RWPE2 (cell line): ENCODE data around the gene POLG.

Experiments
- ATAC-seq: fragments of 200-7000 bp; cut with Tn5 transposase; 3 replicates; pipeline ENCODE4 v1.9.1; 2021; ENCODE audit warnings: low read depth
- DNase-seq: peaks from one replicate; pipeline ENCODE4 v3.0.0-alpha.2; 2020; ENCODE audit warnings: low spot score
- H3K27ac ChIP-seq: fragments of 450-650 bp; 2 replicates; pipeline ENCODE4 v1.5.1; 2017; ENCODE audit warnings: mild to moderate bottlenecking; ENCODE audit not compliant: poor library complexity, severe bottlenecking
- H3K27me3 ChIP-seq: fragments of 250-450 bp; sonication (Bioruptor Pico); 2 replicates; pipeline ENCODE4 v1.5.1; 2021; ENCODE audit warnings: mild to moderate bottlenecking, moderate library complexity; ENCODE audit not compliant: insufficient read depth, poor library complexity, severe bottlenecking
- H3K36me3 ChIP-seq: fragments of 250-450 bp; sonication (Bioruptor Pico); 2 replicates; pipeline ENCODE4 v1.5.1; 2020; ENCODE audit warnings: low read depth, mild to moderate bottlenecking, moderate library complexity
- H3K4me1 ChIP-seq: fragments of 250-450 bp; sonication (Bioruptor Pico); 2 replicates; pipeline ENCODE4 v1.5.1; 2021; ENCODE audit warnings: mild to moderate bottlenecking, moderate library complexity; ENCODE audit not compliant: insufficient read depth, poor library complexity, severe bottlenecking
- H3K4me3 ChIP-seq: fragments of 250-450 bp; sonication (Bioruptor Pico); 2 replicates; pipeline ENCODE4 v1.5.1; 2021; ENCODE audit warnings: mild to moderate bottlenecking, moderate library complexity; ENCODE audit not compliant: severe bottlenecking
- H3K9me3 ChIP-seq: fragments of 250-450 bp; sonication (Bioruptor Pico); 2 replicates; pipeline ENCODE4 v1.5.1; 2021; ENCODE audit warnings: mild to moderate bottlenecking, moderate library complexity; ENCODE audit not compliant: severe bottlenecking
- CTCF ChIP-seq: fragments of 450-650 bp; IDR thresholded peaks from one replicate; pipeline ENCODE4 v1.5.1; 2017; ENCODE audit warnings: mild to moderate bottlenecking, moderate library complexity; ENCODE audit not compliant: poor library complexity, severe bottlenecking

The POLG gene

GRCh38 chr15:89349206-89349558 is 14.6 kb upstream of the POLG start:
- TF ChIP-seq CTCF, result no peak

GRCh38 chr15:89346516-89347231 is 12.1 kb upstream of the POLG start:
- Histone ChIP-seq H3K27me3 (no peaks in the 10 kb centered on the region), H3K27ac (no peak overlapping the region), H3K36me3 (no peaks in the 10 kb centered on the region), H3K9me3 (no peaks in the 10 kb centered on the region), H3K4me1 (no peaks in the 10 kb centered on the region), H3K4me3 (no peak overlapping the region)
- TF ChIP-seq CTCF, result no peak
- 0 out of 3 replicates have a peak, but pooled peaks have one; percentile 33 for ATAC-seq
- DNase-seq, result no peak

More at GRCh38 chr15:89349206-89349558, 14.6 kb upstream of the POLG start:
- no peaks in the 10 kb centered on the region for H3K9me3 ChIP-seq
- DNase-seq, result no peak
- H3K27ac ChIP-seq, result no peak overlapping the region
- peak; percentile 11; the same call in 1 of the 3 replicates for ATAC-seq
- H3K4me3 ChIP-seq, result no peak overlapping the region
- H3K27me3 ChIP-seq, result no peaks in the 10 kb centered on the region
- H3K4me1 ChIP-seq, result no peaks in the 10 kb centered on the region
- H3K36me3 ChIP-seq, result no peaks in the 10 kb centered on the region

GRCh38 chr15:89345248-89345647 is 10.6 kb upstream of the POLG start:
- TF ChIP-seq CTCF, result no peak
- H3K36me3 ChIP-seq, result no peaks in the 10 kb centered on the region
- H3K4me1 ChIP-seq, result no peaks in the 10 kb centered on the region
- no peak overlapping the region for H3K27ac ChIP-seq
- ATAC-seq (no peak), DNase-seq (no peak)
- no peaks in the 10 kb centered on the region for H3K9me3 ChIP-seq
- no peak overlapping the region for H3K4me3 ChIP-seq
- no peaks in the 10 kb centered on the region for H3K27me3 ChIP-seq

GRCh38 chr15:89342840-89343239 is 8.2 kb upstream of the POLG start:
- H3K9me3 ChIP-seq, result no peaks in the 10 kb centered on the region
- no peaks in the 10 kb centered on the region for H3K27me3 ChIP-seq
- H3K36me3 ChIP-seq, result no peaks in the 10 kb centered on the region
- no peak overlapping the region for H3K27ac ChIP-seq
- H3K4me1 ChIP-seq, result no peaks in the 10 kb centered on the region
- no peak for ATAC-seq
- no peak for TF ChIP-seq CTCF
- H3K4me3 ChIP-seq, result no peak overlapping the region
- DNase-seq, result no peak

GRCh38 chr15:89341316-89342005 is 6.8 kb upstream of the POLG start:
- TF ChIP-seq CTCF, result no peak
- H3K36me3 ChIP-seq, result no peaks in the 10 kb centered on the region
- no peak overlapping the region for H3K27ac ChIP-seq
- DNase-seq (no peak), ATAC-seq (peak; percentile 30; the same call in 1 of the 3 replicates)
- no peaks in the 10 kb centered on the region for H3K27me3 ChIP-seq
- H3K9me3 ChIP-seq, result no peaks in the 10 kb centered on the region
- H3K4me1 ChIP-seq, result no peaks in the 10 kb centered on the region
- H3K4me3 ChIP-seq, result no peak overlapping the region
